Sigmoid colon (tissue), 4 donors: ENCODE results near the gene ATP5MC3.

Experiments
- CTCF ChIP-seq, 4 experiments: fragments of 450-650 bp in 3 of 4; fragments of 200-600 bp in 1 of 4; IDR thresholded peaks; one replicate each; pipeline ENCODE4 v1.5.1; 2016 to 2019; ENCODE audit warnings: antibody characterized with exemption in 4 of 4, mild to moderate bottlenecking in 3 of 4, moderate library complexity in 2 of 4
- EP300 ChIP-seq, 4 donors: sonication (generic); formaldehyde crosslinking; IDR thresholded peaks; one replicate each; pipeline ENCODE4 v1.6.1; 2017; ENCODE audit warnings: antibody characterized with exemption in 4 of 4
- POLR2A ChIP-seq, 2 donors: fragments of 450-650 bp; IDR thresholded peaks; one replicate each; pipeline ENCODE4 v1.6.1; 2016; ENCODE audit warnings: antibody characterized with exemption in 2 of 2, mild to moderate bottlenecking in 2 of 2, moderate library complexity in 2 of 2
- POLR2AphosphoS5 ChIP-seq, 4 donors: sonication (generic); formaldehyde crosslinking; IDR thresholded peaks; one replicate each; pipeline ENCODE4 v1.6.1; 2017; ENCODE audit warnings: antibody characterized with exemption in 4 of 4

GRCh38 chr2:175154661-175155082 is 26.8 kb downstream of the ATP5MC3 start:
- TF ChIP-seq EP300 (IDR thresholded peaks at IDR 0.05) (no peak), POLR2AphosphoS5 (IDR thresholded peaks at IDR 0.05) (no peak), CTCF (IDR thresholded peaks at IDR 0.05) (no peak), POLR2A (IDR thresholded peaks at IDR 0.05) (no peak)
